ENCODE results near the gene SLC35C1.

DNA sequence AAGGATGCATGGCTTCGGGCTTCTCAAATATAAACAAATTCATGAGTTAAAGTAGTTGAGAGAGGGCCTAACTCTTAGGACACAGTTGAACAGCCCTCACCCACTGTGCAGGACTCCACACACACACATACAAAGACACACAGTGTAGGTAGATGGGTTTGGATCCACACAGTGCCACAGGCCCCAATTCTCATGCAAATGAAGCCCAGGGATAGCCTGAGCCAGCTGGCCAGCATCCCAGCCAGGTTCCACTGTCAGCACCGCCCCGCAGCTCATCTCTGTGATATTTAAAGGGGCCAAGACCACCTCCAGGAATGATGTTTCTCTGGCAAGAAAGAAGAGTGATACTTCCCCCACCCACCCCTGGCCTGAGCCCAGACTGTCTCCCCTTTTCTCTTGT is 11.7 kb downstream of the SLC35C1 start:
- no peak for TF ChIP-seq POLR2A (IDR thresholded peaks at IDR 0.05)
- TF ChIP-seq, protein P1, sequence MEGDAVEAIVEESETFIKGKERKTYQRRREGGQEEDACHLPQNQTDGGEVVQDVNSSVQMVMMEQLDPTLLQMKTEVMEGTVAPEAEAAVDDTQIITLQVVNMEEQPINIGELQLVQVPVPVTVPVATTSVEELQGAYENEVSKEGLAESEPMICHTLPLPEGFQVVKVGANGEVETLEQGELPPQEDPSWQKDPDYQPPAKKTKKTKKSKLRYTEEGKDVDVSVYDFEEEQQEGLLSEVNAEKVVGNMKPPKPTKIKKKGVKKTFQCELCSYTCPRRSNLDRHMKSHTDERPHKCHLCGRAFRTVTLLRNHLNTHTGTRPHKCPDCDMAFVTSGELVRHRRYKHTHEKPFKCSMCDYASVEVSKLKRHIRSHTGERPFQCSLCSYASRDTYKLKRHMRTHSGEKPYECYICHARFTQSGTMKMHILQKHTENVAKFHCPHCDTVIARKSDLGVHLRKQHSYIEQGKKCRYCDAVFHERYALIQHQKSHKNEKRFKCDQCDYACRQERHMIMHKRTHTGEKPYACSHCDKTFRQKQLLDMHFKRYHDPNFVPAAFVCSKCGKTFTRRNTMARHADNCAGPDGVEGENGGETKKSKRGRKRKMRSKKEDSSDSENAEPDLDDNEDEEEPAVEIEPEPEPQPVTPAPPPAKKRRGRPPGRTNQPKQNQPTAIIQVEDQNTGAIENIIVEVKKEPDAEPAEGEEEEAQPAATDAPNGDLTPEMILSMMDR (IDR thresholded peaks at IDR 0.05), result no peak
